ENCODE data around the gene CGA. TPM values are rescaled to one million over a fixed set of nuclear protein-coding genes. Genes with fewer than 3 reads are reported as not detected.

The CGA gene
- total RNA-seq, 1 donor from 2014 or later: not detected

- H3K4me3 ChIP-seq: no peak overlapping the region
- H3K36me3 ChIP-seq: no peaks in the 10 kb centered on the region
- no peaks in the 10 kb centered on the region for H3K9me3 ChIP-seq
- no peak overlapping the region for H3K27ac ChIP-seq
- DNase-seq: no peak
- TF ChIP-seq CTCF (IDR thresholded peaks at IDR 0.05): no peak
- H3K27me3 ChIP-seq: no peaks in the 10 kb centered on the region
- intact Hi-C loops (cut with DNase I): no loop called here
- ATAC-seq: no peak
- no peaks in the 10 kb centered on the region for H3K4me1 ChIP-seq
Measured at GRCh38 chr6:87059943-87060342, 35.0 kb downstream of the CGA start.

GRCh38 chr6:87054143-87054833, 40.6 kb downstream of the CGA start:
- no peaks in the 10 kb centered on the region for H3K4me1 ChIP-seq
- H3K4me3 ChIP-seq: no peak overlapping the region
- no peak for DNase-seq
- no peaks in the 10 kb centered on the region for H3K9me3 ChIP-seq
- TF ChIP-seq CTCF (IDR thresholded peaks at IDR 0.05): no peak
- no peaks in the 10 kb centered on the region for H3K36me3 ChIP-seq
- intact Hi-C loops (cut with DNase I): no loop called here
- no peaks in the 10 kb centered on the region for H3K27me3 ChIP-seq
- no peak for ATAC-seq
- no peak overlapping the region for H3K27ac ChIP-seq

DNA sequence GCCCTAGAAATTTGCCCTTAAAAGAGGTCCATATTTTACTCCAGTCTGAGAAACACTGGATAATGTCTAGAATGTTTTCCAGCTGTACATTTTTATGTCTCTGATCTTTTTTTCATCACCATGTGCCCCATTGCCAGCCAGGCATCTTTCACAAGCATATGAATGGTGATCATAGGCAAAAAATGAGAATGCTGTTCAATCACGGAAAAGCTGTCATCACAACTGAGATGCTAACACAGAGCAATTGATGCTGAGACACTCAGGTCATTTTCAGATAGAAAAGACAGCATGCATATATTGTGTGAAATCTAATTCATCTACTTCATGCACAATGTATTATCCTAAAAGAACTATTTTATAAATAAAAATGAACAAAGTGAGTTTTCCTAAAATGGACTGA, 41.6 kb downstream of the CGA start:
- DNase-seq (no peak), ATAC-seq (no peak)
- no peaks in the 10 kb centered on the region for H3K4me1 ChIP-seq
- no peaks in the 10 kb centered on the region for H3K27me3 ChIP-seq
- no peak for TF ChIP-seq CTCF (IDR thresholded peaks at IDR 0.05)
- intact Hi-C loops (cut with DNase I): no loop called here
- H3K9me3 ChIP-seq: no peaks in the 10 kb centered on the region
- H3K36me3 ChIP-seq: no peaks in the 10 kb centered on the region
- no peak overlapping the region for H3K4me3 ChIP-seq
- H3K27ac ChIP-seq: no peak overlapping the region

DNA sequence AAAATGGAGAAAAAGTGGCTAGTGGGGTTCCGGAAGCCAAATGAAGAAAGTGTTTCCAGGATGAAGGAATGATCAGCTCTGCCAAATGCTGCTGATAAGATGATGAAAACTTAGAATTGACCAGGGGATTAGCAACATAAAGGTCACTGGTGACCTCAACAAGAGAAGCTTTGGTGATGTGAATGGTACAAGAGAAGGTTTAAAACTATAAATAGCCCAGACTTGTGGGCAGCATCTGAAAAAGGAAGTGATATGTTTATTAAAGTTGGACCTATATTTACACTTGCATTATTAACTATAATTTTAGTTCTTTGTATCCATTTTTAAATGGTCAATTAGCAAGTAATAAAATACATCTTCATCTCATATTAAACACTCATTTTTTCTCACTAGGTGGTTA, 45.1 kb downstream of the CGA start:
- Histone ChIP-seq H3K9me3 (no peaks in the 10 kb centered on the region), H3K4me3 (no peak overlapping the region), H3K36me3 (no peaks in the 10 kb centered on the region), H3K27me3 (peaks cover 7% of the 10 kb centered on the region), H3K27ac (no peak overlapping the region), H3K4me1 (no peaks in the 10 kb centered on the region)
- intact Hi-C loops (cut with DNase I): no loop called here
- TF ChIP-seq CTCF (IDR thresholded peaks at IDR 0.05): no peak
- ATAC-seq (no peak), DNase-seq (no peak)

- TF ChIP-seq CTCF (IDR thresholded peaks at IDR 0.05): no peak
- intact Hi-C loops (cut with DNase I): no loop called here
- Histone ChIP-seq H3K4me3 (no peak overlapping the region), H3K27me3 (peaks cover 12% of the 10 kb centered on the region), H3K27ac (no peak overlapping the region), H3K9me3 (no peaks in the 10 kb centered on the region), H3K4me1 (no peaks in the 10 kb centered on the region), H3K36me3 (no peaks in the 10 kb centered on the region)
- ATAC-seq: no peak
- DNase-seq: no peak
Measured at GRCh38 chr6:87045521-87046075, 49.3 kb downstream of the CGA start.

Measured in upper lobe of right lung (tissue), 1 donor.